OCI-LY1 (cell line): Measurements from ENCODE around the gene PFKFB1.

Source experiments
- EZH2 ChIP-seq: fragments of 200-600 bp; sonication (generic), shearing (Covaris generic); IDR thresholded peaks from 2 replicates; pipeline ENCODE4 v1.8.0; 2017; ENCODE audit warnings: borderline replicate concordance, mixed run types, mild to moderate bottlenecking, antibody characterized with exemption, low read length, moderate library complexity, mixed read lengths
- TF ChIP-seq, protein P1 (sequence below): fragments of 200-600 bp; sonication (generic), shearing (Covaris generic); IDR thresholded peaks from 2 replicates; pipeline ENCODE4 v1.5.1; 2017; ENCODE audit warnings: mild to moderate bottlenecking, antibody characterized with exemption, low read length, moderate library complexity, mixed read lengths

DNA sequence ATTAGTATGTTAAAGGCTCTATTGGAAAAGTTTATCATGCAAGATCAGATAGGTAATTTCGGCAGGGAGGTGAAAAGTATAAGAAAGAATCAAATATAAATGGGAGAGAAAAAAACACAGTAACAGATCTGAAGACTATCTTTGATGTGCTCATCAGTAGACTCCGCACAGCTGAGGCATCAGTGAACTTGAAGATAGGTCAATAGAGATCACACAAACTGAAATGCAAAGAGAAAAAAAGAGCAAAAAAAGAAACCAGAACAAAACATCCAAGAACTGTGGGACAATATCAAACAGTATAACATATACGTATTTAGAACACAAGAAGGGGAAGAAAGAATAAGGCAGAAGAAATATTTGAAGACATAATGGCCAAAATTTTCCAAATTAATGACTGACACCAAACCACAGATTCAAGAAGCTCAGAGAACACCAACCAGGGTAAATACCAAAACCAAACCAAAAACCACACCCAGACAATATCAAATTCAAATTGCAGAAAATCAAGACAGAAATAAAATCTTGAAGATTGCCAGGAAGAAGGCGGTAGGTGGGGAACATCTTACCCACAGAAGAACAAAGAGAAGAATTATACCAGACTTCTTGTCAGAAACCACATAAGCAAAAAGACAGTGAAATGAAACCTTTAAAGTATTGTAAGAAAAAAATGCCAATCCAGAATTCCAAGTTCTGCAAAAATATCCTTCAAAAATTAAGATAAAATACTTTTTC lies 29.1 kb downstream of the PFKFB1 start:
- TF ChIP-seq, protein P1, sequence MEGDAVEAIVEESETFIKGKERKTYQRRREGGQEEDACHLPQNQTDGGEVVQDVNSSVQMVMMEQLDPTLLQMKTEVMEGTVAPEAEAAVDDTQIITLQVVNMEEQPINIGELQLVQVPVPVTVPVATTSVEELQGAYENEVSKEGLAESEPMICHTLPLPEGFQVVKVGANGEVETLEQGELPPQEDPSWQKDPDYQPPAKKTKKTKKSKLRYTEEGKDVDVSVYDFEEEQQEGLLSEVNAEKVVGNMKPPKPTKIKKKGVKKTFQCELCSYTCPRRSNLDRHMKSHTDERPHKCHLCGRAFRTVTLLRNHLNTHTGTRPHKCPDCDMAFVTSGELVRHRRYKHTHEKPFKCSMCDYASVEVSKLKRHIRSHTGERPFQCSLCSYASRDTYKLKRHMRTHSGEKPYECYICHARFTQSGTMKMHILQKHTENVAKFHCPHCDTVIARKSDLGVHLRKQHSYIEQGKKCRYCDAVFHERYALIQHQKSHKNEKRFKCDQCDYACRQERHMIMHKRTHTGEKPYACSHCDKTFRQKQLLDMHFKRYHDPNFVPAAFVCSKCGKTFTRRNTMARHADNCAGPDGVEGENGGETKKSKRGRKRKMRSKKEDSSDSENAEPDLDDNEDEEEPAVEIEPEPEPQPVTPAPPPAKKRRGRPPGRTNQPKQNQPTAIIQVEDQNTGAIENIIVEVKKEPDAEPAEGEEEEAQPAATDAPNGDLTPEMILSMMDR, result no peak
- TF ChIP-seq EZH2, result no peak
